Trophoblast cell (in vitro differentiated cells and primary cell): ENCODE measurements around the gene G3BP2.

Source experiments
- DNase-seq, 2 donors: peaks; one replicate each; pipeline ENCODE4 v3.0.0-alpha.2; 2016
- H2AFZ ChIP-seq: 2 replicates; pipeline ENCODE4 v1.6.1; 2013; ENCODE audit warnings: low read length, moderate library complexity, mild to moderate bottlenecking; ENCODE audit not compliant: insufficient read depth, poor library complexity
- H2AK5ac ChIP-seq: 2 replicates; pipeline ENCODE4 v1.6.1; 2013; ENCODE audit warnings: mild to moderate bottlenecking, low read length
- H2BK120ac ChIP-seq: 2 replicates; pipeline ENCODE4 v1.6.1; 2013; ENCODE audit warnings: low read length, mild to moderate bottlenecking, moderate library complexity; ENCODE audit not compliant: insufficient read depth, poor library complexity
- H2BK12ac ChIP-seq: 2 replicates; pipeline ENCODE4 v1.6.1; 2013; ENCODE audit warnings: mild to moderate bottlenecking, low read length, moderate library complexity
- H2BK5ac ChIP-seq: 2 replicates; pipeline ENCODE4 v1.6.1; 2013; ENCODE audit warnings: low read length, low read depth, moderate library complexity, mild to moderate bottlenecking; ENCODE audit not compliant: poor library complexity
- H3K14ac ChIP-seq: 2 replicates; pipeline ENCODE4 v1.6.1; 2013; ENCODE audit warnings: mild to moderate bottlenecking, low read length
- H3K18ac ChIP-seq: 2 replicates; pipeline ENCODE4 v1.6.1; 2013; ENCODE audit warnings: mild to moderate bottlenecking, low read length
- H3K23ac ChIP-seq: 2 replicates; pipeline ENCODE4 v1.6.1; 2013; ENCODE audit warnings: low read length
- H3K27ac ChIP-seq: 2 replicates; pipeline ENCODE4 v1.5.1; 2013; ENCODE audit warnings: low read depth, mild to moderate bottlenecking, inconsistent platforms, low read length, moderate library complexity
- H3K27me3 ChIP-seq: 2 replicates; pipeline ENCODE4 v1.6.1; 2013; ENCODE audit warnings: inconsistent platforms, mild to moderate bottlenecking, low read length, moderate library complexity; ENCODE audit not compliant: insufficient read depth
- H3K36me3 ChIP-seq, 2 experiments: 1 replicate in 1 of 2; 2 replicates in 1 of 2; pipeline ENCODE4 v1.6.1; 2013; ENCODE audit warnings: low read length in 2 of 2, mild to moderate bottlenecking in 2 of 2, moderate library complexity in 1 of 2; ENCODE audit not compliant: insufficient read depth in 2 of 2, control insufficient read depth in 1 of 2
- H3K4ac ChIP-seq: 2 replicates; pipeline ENCODE4 v1.6.1; 2013; ENCODE audit warnings: low read depth, mild to moderate bottlenecking, low read length, moderate library complexity
- H3K4me1 ChIP-seq, 2 experiments: 1 replicate in 1 of 2; 2 replicates in 1 of 2; pipeline ENCODE4 v1.6.1; 2013; ENCODE audit warnings: low read length in 2 of 2, mild to moderate bottlenecking in 2 of 2, moderate library complexity in 1 of 2; ENCODE audit not compliant: insufficient read depth in 2 of 2, control insufficient read depth in 1 of 2
- H3K4me2 ChIP-seq: 2 replicates; pipeline ENCODE4 v1.6.1; 2013; ENCODE audit warnings: inconsistent platforms, mild to moderate bottlenecking, low read length, moderate library complexity
- H3K4me3 ChIP-seq: 2 replicates; pipeline ENCODE4 v1.5.1; 2013; ENCODE audit warnings: mild to moderate bottlenecking, low read depth, low read length, inconsistent platforms
- H3K79me1 ChIP-seq: one replicate; pipeline ENCODE4 v1.6.1; 2013; ENCODE audit warnings: low read length
- H3K79me2 ChIP-seq: 2 replicates; pipeline ENCODE4 v1.6.1; 2013; ENCODE audit warnings: low read length, mild to moderate bottlenecking; ENCODE audit not compliant: control insufficient read depth, insufficient read depth, poor library complexity
- H3K9ac ChIP-seq: 2 replicates; pipeline ENCODE4 v1.6.1; 2013; ENCODE audit warnings: mild to moderate bottlenecking, low read length
- H3K9me3 ChIP-seq: 2 replicates; pipeline ENCODE4 v1.6.1; 2013; ENCODE audit warnings: low read depth, mild to moderate bottlenecking, control low read depth, inconsistent platforms, low read length; ENCODE audit not compliant: insufficient read depth
- H4K12ac ChIP-seq: 2 replicates; pipeline ENCODE4 v1.6.1; 2013; ENCODE audit warnings: low read depth, mild to moderate bottlenecking, low read length, moderate library complexity
- H4K8ac ChIP-seq: 2 replicates; pipeline ENCODE4 v1.6.1; 2013; ENCODE audit warnings: low read depth, mild to moderate bottlenecking, low read length, moderate library complexity
- H4K91ac ChIP-seq: one replicate; pipeline ENCODE4 v1.6.1; 2013; ENCODE audit warnings: low read depth, mild to moderate bottlenecking, low read length, moderate library complexity
- WGBS: extraction: QIAGEN DNeasy Blood & Tissue Kit; methylation state at CpG from one replicate; pipeline ENCODE4 v1.1.7; 2013; ENCODE audit warnings: missing lambda C conversion rate; ENCODE audit not compliant: insufficient read length, insufficient coverage; ENCODE audit errors: extremely low coverage; 5-methylcytosine and 5-hydroxymethylcytosine counted together

Gene G3BP2

GRCh38 chr4:75644095-75644494, 29.1 kb downstream of the G3BP2 start:
- H3K79me2 ChIP-seq, result no peaks in the 10 kb centered on the region
- no peak overlapping the region for H4K12ac ChIP-seq
- DNase-seq, result no peak
- H2AK5ac ChIP-seq, result no peak overlapping the region
- H2BK5ac ChIP-seq, result no peak overlapping the region
- no peak overlapping the region for H2BK120ac ChIP-seq
- no peak overlapping the region for H3K4me3 ChIP-seq
- no peak overlapping the region for H3K18ac ChIP-seq
- H3K27ac ChIP-seq, result no peak overlapping the region
- H4K91ac ChIP-seq, result no peak overlapping the region
- H3K4me1 ChIP-seq, result no peaks in the 10 kb centered on the region
- no peak overlapping the region for H3K4ac ChIP-seq
- no peak overlapping the region for H2BK12ac ChIP-seq
- H3K79me1 ChIP-seq, result no peaks in the 10 kb centered on the region
- WGBS, result no CpG with 5 or more reads among the region's 4 CpGs
- H3K4me2 ChIP-seq, result no peak overlapping the region
- H3K23ac ChIP-seq, result no peak overlapping the region
- H2AFZ ChIP-seq, result no peak overlapping the region
- no peak overlapping the region for H3K9ac ChIP-seq
- H3K14ac ChIP-seq, result no peak overlapping the region
- peaks cover 14 to 22% of the 10 kb centered on the region in 2 experiments for H3K36me3 ChIP-seq
- no peak overlapping the region for H4K8ac ChIP-seq
- H3K27me3 ChIP-seq, result no peaks in the 10 kb centered on the region
- H3K9me3 ChIP-seq, result no peaks in the 10 kb centered on the region

DNA sequence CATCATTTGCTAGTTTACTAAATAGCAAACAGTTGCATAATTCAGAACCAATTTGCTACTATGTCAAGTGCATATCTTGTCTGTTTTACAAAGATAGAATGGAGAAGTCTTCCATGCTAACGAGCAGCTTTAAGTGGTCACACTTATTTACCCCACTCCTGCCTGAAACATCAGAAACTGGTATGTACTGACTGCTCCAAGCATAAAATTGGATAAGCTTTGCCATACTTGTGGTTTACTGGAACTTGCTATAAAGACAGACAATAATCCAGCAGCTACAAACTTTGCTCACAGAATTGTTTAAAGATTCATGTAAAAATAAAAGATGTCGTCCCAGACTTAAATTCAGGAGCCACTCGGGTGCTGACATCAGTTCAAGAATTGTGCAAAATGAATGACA, 29.6 kb downstream of the G3BP2 start:
- H3K9me3 ChIP-seq, result no peaks in the 10 kb centered on the region
- no peak overlapping the region for H3K4me3 ChIP-seq
- WGBS, result no CpG with 5 or more reads among the region's 3 CpGs
- no peak overlapping the region for H2BK5ac ChIP-seq
- no peak overlapping the region for H3K18ac ChIP-seq
- H3K4ac ChIP-seq, result no peak overlapping the region
- H3K23ac ChIP-seq, result no peak overlapping the region
- H4K8ac ChIP-seq, result no peak overlapping the region
- no peaks in the 10 kb centered on the region for H3K27me3 ChIP-seq
- no peak overlapping the region for H2BK12ac ChIP-seq
- no peak overlapping the region for H2AFZ ChIP-seq
- no peak overlapping the region for H2AK5ac ChIP-seq
- H3K27ac ChIP-seq, result no peak overlapping the region
- H3K4me2 ChIP-seq, result no peak overlapping the region
- H3K4me1 ChIP-seq, result no peaks in the 10 kb centered on the region
- H3K79me1 ChIP-seq, result no peaks in the 10 kb centered on the region
- no peak for DNase-seq
- H4K91ac ChIP-seq, result no peak overlapping the region
- no peak overlapping the region for H3K9ac ChIP-seq
- no peak overlapping the region for H3K14ac ChIP-seq
- H2BK120ac ChIP-seq, result no peak overlapping the region
- H3K79me2 ChIP-seq, result no peaks in the 10 kb centered on the region
- H3K36me3 ChIP-seq, result peaks cover 14 to 22% of the 10 kb centered on the region in 2 experiments
- no peak overlapping the region for H4K12ac ChIP-seq

GRCh38 chr4:75639124-75639695, 34.0 kb downstream of the G3BP2 start:
- no peak overlapping the region for H3K4ac ChIP-seq
- no peak overlapping the region for H4K91ac ChIP-seq
- no peaks in the 10 kb centered on the region for H3K27me3 ChIP-seq
- H3K4me3 ChIP-seq, result no peak overlapping the region
- H3K9me3 ChIP-seq, result no peaks in the 10 kb centered on the region
- no peak overlapping the region for H3K14ac ChIP-seq
- no peak overlapping the region for H3K27ac ChIP-seq
- DNase-seq, result peak; percentile 35 to 47
- no peaks in the 10 kb centered on the region for H3K79me1 ChIP-seq
- no peak overlapping the region for H2BK12ac ChIP-seq
- no peak overlapping the region for H3K9ac ChIP-seq
- H3K79me2 ChIP-seq, result no peaks in the 10 kb centered on the region
- no peaks in the 10 kb centered on the region for H3K4me1 ChIP-seq
- H2AFZ ChIP-seq, result no peak overlapping the region
- H3K36me3 ChIP-seq, result peaks cover 2 to 3% of the 10 kb centered on the region in 2 experiments
- H3K18ac ChIP-seq, result no peak overlapping the region
- H3K23ac ChIP-seq, result no peak overlapping the region
- H4K8ac ChIP-seq, result no peak overlapping the region
- no peak overlapping the region for H3K4me2 ChIP-seq
- no peak overlapping the region for H2AK5ac ChIP-seq
- H2BK5ac ChIP-seq, result no peak overlapping the region
- H2BK120ac ChIP-seq, result no peak overlapping the region
- WGBS, result no CpG with 5 or more reads among the region's 7 CpGs
- no peak overlapping the region for H4K12ac ChIP-seq

DNA sequence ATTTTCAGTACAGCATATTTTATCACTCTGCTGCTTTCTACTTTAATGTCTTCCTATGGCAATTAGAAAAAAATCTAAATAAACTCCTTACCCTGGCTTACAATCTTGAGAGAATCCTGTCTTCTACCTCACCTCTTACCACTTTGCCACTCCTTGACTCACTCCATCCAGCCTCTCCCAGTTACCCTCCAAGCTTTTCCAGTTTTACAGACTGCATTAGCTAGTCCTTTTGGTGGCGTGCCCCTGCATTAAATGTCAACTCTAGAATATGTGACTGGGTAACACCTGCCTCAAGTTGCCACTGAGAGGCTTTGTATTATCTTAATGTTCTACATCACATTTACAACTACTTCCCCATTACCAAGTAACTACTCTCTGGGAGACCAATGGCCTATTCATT, 35.4 kb downstream of the G3BP2 start:
- no peak overlapping the region for H3K14ac ChIP-seq
- H2BK5ac ChIP-seq, result no peak overlapping the region
- no peak overlapping the region for H2BK120ac ChIP-seq
- H3K9ac ChIP-seq, result no peak overlapping the region
- no CpG with 5 or more reads among the region's 1 CpG for WGBS
- no peaks in the 10 kb centered on the region for H3K79me2 ChIP-seq
- H3K27ac ChIP-seq, result no peak overlapping the region
- H3K4me3 ChIP-seq, result no peak overlapping the region
- H3K4me2 ChIP-seq, result no peak overlapping the region
- DNase-seq, result no peak
- H3K9me3 ChIP-seq, result no peaks in the 10 kb centered on the region
- H3K79me1 ChIP-seq, result no peaks in the 10 kb centered on the region
- H2BK12ac ChIP-seq, result no peak overlapping the region
- H4K91ac ChIP-seq, result no peak overlapping the region
- peaks cover 0 to 3% of the 10 kb centered on the region in 2 experiments for H3K36me3 ChIP-seq
- H4K8ac ChIP-seq, result no peak overlapping the region
- no peak overlapping the region for H2AFZ ChIP-seq
- no peaks in the 10 kb centered on the region for H3K27me3 ChIP-seq
- no peak overlapping the region for H2AK5ac ChIP-seq
- no peak overlapping the region for H3K4ac ChIP-seq
- H3K23ac ChIP-seq, result no peak overlapping the region
- H4K12ac ChIP-seq, result no peak overlapping the region
- no peak overlapping the region for H3K18ac ChIP-seq
- H3K4me1 ChIP-seq, result no peaks in the 10 kb centered on the region
